HG03469 (cell line): ENCODE results near the gene BRK1.
"Not testable (repeated sequence)": the region's sequence is repeated elsewhere in the genome, so short reads cannot be mapped to it uniquely, and the experiment has no call there.

ENCODE experiments used
- ATAC-seq: cut with Tn5 transposase; IDR thresholded peaks from one replicate; pipeline ENCODE4 v1.9.1; 2021; ENCODE audit warnings: mild to moderate bottlenecking, moderate library complexity, moderate number of reproducible peaks; ENCODE audit not compliant: unreplicated experiment

BRK1 gene

DNA sequence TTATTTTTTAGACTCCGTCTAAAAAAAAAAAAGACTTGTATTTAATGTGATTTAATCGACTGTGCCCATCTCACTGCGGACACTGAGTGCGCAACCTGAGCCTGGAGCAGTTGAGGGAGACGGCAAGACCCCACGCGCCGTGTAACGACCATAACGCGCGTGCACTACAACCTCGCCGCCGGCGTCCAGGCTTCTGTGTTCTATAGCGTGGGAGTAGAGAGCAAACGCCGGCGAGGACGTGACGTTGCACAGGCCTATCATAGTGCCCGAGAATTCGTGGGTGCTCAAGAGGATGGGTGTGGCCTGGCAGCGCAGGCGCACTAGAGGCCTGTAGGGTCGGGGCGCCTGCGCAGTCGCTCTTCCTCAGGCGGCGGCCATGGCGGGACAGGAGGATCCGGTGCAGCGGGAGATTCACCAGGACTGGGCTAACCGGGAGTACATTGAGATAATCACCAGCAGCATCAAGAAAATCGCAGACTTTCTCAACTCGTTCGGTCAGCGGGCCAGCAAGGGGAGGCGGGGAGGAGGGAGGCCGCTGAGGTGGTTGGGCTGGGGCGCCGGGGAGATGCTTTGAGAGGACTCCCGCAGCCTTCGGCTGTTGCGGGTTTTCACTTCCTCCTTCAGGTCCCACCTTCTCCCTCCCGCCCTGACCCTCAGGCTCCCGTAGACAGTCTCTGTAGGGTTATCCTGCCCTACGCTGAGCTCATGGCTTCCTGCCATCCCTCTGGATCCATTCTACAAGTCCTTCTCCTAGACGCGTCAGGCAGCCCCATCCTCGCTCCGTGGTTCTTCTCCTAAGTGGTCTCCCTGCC lies at the start of gene BRK1:
BRK1 (plus strand) TSS at position 350 of the 812 bp plus-strand sequence; CDS start at position 377, 27 bp downstream.
- ATAC-seq: peak; percentile 90

- not testable (repeated sequence) for ATAC-seq
Measured at GRCh38 chr3:10070077-10070476, 45.4 kb upstream of the BRK1 start.

GRCh38 chr3:10074666-10075065 lies 40.8 kb upstream of the BRK1 start:
- no peak for ATAC-seq

DNA sequence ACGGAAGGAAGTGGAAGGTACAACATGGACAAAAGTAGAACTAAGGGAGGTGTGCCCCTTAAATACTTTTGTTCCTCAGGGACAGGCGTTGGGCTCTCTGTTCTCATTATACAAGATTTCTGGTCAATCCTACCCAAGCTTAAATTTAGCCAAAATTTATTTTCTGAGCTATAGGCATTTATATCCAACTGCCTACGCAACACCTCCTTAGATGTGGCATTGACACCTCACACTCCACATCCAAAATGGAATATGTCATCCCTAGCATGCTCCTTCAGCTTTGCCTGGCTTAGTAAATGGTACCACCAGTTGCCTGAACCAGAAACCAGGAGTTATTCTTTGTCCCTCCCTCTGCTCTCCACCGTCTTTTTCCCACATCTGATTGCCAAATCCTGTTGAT lies 33.6 kb upstream of the BRK1 start:
- no peak for ATAC-seq

DNA sequence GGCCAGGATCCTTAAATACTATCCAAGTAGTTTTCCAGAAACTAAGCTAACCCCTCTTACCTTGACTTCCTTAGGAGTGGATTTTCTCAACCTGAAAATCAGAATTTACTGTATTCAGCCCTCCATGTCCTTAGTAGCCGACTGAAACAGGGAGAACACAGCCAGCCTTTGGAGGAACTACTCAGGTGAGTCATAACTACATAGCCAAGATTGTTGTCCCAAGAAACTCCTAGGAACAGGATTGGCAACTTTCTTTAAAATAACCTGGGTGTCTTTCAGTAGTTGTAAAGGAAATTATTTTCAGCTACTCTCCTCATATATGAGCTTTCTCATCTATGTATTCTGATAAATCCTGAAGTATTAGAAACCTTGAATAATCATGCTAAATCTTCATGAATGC lies 29.7 kb upstream of the BRK1 start:
- ATAC-seq: no peak

DNA sequence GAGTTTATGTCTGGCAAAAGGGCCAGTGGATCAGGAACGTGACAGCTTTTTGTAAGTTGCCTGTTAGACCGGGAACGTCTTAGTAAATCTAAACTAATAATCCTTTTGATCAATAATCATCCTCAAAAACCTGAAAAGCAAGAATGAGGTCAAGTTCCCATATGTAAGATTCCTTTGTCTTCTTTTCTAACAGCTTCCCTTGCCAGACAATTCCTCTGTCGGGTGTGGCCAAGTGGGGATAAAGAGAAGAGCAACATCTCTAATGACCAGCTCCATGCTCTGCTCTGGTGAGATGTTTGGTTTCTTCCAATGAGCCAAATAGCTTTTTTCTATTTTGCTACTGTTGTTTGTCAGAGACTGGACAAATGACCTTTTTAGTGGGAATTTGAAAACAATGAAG lies 27.2 kb upstream of the BRK1 start:
- ATAC-seq: no peak

DNA sequence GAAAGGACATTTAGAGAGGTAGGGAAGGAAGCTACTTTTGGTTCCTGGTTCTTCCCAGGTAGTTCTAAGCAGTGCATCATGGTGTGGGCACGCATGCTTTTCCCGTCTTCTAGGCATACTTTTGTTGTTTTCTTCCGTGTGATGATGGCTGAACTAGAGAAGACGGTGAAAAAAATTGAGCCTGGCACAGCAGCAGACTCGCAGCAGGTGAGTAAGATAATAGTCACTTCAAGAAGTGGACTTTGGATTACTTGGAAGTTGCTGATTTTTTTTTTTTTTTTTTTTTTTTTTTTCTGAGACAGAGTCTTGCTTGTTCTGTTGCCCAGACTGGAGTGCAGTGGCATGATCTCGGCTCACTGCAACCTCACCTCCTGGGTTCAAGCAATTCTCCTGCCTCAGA lies 25.3 kb upstream of the BRK1 start:
- no peak for ATAC-seq

DNA sequence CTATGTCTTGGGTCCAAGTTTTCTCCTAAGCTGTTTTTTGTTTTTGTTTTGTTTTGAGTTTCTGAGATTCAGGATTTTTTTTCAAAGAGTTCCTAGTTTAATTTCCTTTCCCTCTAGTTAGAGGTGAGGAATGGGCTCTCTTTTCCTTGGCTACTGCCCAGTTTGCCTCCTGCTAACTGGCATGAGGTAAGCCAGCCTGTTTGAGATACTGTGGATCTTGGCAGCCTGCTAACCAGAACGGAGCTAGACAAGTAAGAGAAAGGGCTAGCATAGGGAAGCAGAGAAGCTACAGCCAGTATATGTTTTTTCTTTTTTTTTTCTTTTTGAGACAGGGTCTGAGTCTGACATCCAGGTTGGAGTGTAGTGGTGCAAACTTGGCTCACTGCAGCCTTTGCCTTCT lies 24.7 kb upstream of the BRK1 start:
- ATAC-seq: not testable (repeated sequence)

DNA sequence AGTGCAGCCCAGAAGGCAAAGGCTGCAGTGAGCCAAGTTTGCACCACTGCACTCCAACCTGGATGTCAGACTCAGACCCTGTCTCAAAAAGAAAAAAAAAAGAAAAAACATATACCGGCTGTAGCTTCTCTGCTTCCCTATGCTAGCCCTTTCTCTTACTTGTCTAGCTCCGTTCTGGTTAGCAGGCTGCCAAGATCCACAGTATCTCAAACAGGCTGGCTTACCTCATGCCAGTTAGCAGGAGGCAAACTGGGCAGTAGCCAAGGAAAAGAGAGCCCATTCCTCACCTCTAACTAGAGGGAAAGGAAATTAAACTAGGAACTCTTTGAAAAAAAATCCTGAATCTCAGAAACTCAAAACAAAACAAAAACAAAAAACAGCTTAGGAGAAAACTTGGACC lies 24.1 kb upstream of the BRK1 start:
- not testable (repeated sequence) for ATAC-seq

- ATAC-seq: no peak
Measured at GRCh38 chr3:10093678-10094077, 21.8 kb upstream of the BRK1 start.

DNA sequence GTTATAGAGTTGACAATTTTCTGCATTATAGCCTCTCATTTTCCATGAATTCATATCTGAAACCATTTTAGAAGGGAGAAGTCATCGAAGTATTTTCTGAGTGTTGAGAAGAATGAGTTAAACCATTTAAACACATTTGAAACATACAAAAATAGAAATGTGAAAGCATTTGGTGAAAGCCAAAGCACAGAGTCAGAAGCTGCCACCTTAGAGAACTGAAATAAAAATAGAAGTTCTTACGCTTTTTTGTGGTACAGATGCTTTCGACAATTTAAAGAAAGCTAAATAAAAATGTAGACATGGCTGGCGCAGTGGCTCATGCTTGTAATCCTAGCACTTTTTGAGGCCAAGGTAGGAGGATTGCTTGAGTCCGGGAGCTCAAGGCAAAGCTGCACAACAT lies 16.4 kb upstream of the BRK1 start:
- ATAC-seq: no peak

DNA sequence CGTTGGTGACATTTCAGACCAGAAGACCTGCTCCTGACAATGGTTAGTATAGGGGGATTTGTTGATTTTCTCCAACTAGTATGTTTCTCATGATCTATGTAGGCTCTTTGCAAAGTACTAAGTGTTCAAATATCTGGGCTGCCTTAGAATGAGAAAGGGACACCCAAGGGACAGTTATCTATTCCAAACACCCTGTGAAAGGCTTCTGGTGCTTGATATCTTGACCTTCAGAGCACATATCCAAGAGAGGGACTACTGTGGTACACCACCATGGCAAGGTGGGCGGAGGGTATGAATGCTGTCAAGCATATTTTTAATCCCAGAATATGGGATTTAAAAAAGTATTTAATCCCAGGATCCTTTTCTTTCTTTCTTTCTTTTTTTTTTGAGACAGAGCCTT lies 8.6 kb upstream of the BRK1 start:
- no peak for ATAC-seq

- ATAC-seq: no peak
Measured at GRCh38 chr3:10108091-10108490, 7.4 kb upstream of the BRK1 start, which contains the start of gene FANCD2OS. Gene FANCD2OS (minus strand): TSS chr3:10108255. CDS start chr3:10104774, 3,481 bp downstream.

- ATAC-seq: no peak
Measured at GRCh38 chr3:10116138-10116460, 624 bp downstream of the BRK1 start.

DNA sequence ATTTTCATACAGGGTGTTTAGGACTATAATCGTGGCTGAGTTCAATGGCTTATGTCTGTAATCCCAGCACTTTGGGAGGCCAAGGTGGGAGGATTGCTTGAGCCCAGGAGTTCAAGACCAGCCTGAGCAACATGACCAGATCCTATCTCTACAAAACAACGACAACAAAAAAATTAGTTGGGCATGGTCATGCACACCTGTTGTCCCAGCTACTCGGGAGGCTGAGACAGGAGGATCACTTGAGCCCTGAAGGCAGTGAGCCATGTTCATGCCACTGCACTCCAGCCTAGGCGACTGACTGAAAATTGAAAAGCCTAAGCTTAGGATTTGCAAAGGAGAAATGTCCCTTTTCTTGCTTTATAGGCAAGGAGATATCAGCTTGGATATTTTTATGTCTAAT lies 1.5 kb downstream of the BRK1 start:
- ATAC-seq: no peak

DNA sequence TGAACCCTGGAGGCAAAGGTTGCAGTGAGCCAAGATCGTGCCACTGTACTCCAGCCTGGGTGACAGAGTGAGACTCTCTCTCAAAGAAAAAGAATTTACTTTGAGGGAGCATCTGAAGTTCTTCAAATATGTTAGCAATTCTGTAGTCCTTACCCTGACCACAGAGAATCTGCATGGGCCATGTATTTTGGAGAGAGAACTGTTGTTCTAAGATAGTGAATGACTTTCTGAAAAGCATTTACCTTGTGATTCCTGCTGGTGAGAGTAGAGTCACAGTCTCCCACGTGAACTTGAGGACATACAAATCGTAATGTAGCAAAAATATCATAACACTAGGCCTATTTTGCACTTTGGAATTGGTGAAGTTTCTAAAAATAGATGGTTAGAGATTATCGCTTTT lies 3.9 kb downstream of the BRK1 start:
- no peak for ATAC-seq

- no peak for ATAC-seq
Measured at GRCh38 chr3:10121064-10121463, 5.6 kb downstream of the BRK1 start.

- ATAC-seq: no peak
Measured at GRCh38 chr3:10122724-10123123, 7.2 kb downstream of the BRK1 start.

DNA sequence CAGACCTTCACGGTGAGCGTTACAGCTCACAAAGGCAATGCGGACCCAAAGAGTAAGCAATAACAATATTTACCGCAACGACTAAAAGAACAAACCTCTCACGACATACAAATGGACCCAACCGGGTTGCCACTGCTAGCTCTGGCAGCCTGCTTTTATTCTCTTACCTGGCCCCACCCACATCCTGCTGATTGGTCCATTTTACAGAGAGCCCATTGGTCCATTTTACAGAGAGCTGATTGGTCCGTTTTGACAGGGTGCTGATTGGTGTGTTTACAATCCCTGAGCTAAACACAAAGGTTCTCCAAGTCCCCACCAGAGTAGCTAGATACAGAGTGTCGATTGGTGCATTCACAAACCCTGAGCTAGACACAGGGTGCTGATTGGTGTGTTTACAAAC lies 20.4 kb downstream of the BRK1 start:
- ATAC-seq: not testable (repeated sequence)

GRCh38 chr3:10136426-10137005 lies 21.0 kb downstream of the BRK1 start:
- ATAC-seq: no peak

GRCh38 chr3:10137178-10137577 lies 21.7 kb downstream of the BRK1 start:
- ATAC-seq: no peak

GRCh38 chr3:10140996-10141546 lies 25.6 kb downstream of the BRK1 start:
- no peak for ATAC-seq
